ENCODE measurements around the gene C2orf72.

C2orf72 gene

GRCh38 chr2:231037202-231037730 is at the start of gene C2orf72:
C2orf72 (plus strand) TSS chr2:231037523; CDS start chr2:231037566, 43 bp downstream.
- no peak for DNase-seq (ENCODE audit: low read depth)
- H3K4me3 ChIP-seq (ENCODE audit: low read length) = no peak within 1 kb of the TSS
- TF ChIP-seq CTCF (IDR thresholded peaks at IDR 0.05; ENCODE audit: insufficient read depth, low read depth, low read length, missing control alignments) = no peak

- no peak overlapping the region for H3K4me3 ChIP-seq (ENCODE audit: low read length)
- DNase-seq (ENCODE audit: low read depth) = no peak
- TF ChIP-seq CTCF (IDR thresholded peaks at IDR 0.05; ENCODE audit: insufficient read depth, low read depth, low read length, missing control alignments) = no peak
Measured at GRCh38 chr2:230989731-230990130, 47.6 kb upstream of the C2orf72 start.

GRCh38 chr2:230990131-230990898 is 47.0 kb upstream of the C2orf72 start:
- no peak for TF ChIP-seq CTCF (IDR thresholded peaks at IDR 0.05; ENCODE audit: insufficient read depth, low read depth, low read length, missing control alignments)
- DNase-seq (ENCODE audit: low read depth) = no peak
- no peak overlapping the region for H3K4me3 ChIP-seq (ENCODE audit: low read length)

GRCh38 chr2:230990899-230991150 is 46.5 kb upstream of the C2orf72 start:
- no peak for DNase-seq (ENCODE audit: low read depth)
- TF ChIP-seq CTCF (IDR thresholded peaks at IDR 0.05; ENCODE audit: insufficient read depth, low read depth, low read length, missing control alignments) = no peak
- H3K4me3 ChIP-seq (ENCODE audit: low read length) = no peak overlapping the region

GRCh38 chr2:230991598-230991997 is 45.7 kb upstream of the C2orf72 start:
- DNase-seq (ENCODE audit: low read depth) = no peak
- no peak overlapping the region for H3K4me3 ChIP-seq (ENCODE audit: low read length)
- TF ChIP-seq CTCF (IDR thresholded peaks at IDR 0.05; ENCODE audit: insufficient read depth, low read depth, low read length, missing control alignments) = no peak

GRCh38 chr2:230995821-230996220 is 41.5 kb upstream of the C2orf72 start, which contains the start of gene SPATA3:
SPATA3 (plus strand) TSS chr2:230996121; CDS start chr2:230996234, 113 bp downstream.
- no peak for TF ChIP-seq CTCF (IDR thresholded peaks at IDR 0.05; ENCODE audit: insufficient read depth, low read depth, low read length, missing control alignments)
- H3K4me3 ChIP-seq (ENCODE audit: low read length) = no peak within 1 kb of the TSS
- no peak for DNase-seq (ENCODE audit: low read depth)

- DNase-seq (ENCODE audit: low read depth) = no peak
- H3K4me3 ChIP-seq (ENCODE audit: low read length) = no peak overlapping the region
- no peak for TF ChIP-seq CTCF (IDR thresholded peaks at IDR 0.05; ENCODE audit: insufficient read depth, low read depth, low read length, missing control alignments)
Measured at GRCh38 chr2:230996661-230997060, 40.7 kb upstream of the C2orf72 start.

Data from epithelial cell of esophagus (primary cell).